Activated CD4-positive, alpha-beta memory T cell treated with anti-CD3 and anti-CD28 coated beads, Interleukin-2, amount 10 ng/mL, durations not matched to agents 7 days and 5 days (primary cell): ENCODE data around the gene VAV2. TPM values are rescaled to one million over a fixed set of nuclear protein-coding genes. Genes with fewer than 3 reads are reported as not detected.

Experiments used
- CTCF ChIA-PET: fragments of 350-600 bp; sonication (Branson Sonifier 250); formaldehyde crosslinking; loops from one replicate; lab custom pipeline; 2021; ENCODE audit warnings: antibody characterized with exemption, inconsistent platforms; lab: Charles Lee
- POLR2A ChIA-PET: fragments of 350-600 bp; sonication (Branson Sonifier 250); formaldehyde crosslinking; loops from one replicate; lab custom pipeline; 2021; ENCODE audit warnings: antibody characterized with exemption; lab: Charles Lee
- DNase-seq: peaks from one replicate; pipeline ENCODE4 v3.0.0-alpha.2; 2020
- H3K27ac Mint-ChIP-seq: one replicate; pipeline ENCODE4 v1.8.0; 2021; ENCODE audit warnings: mild to moderate bottlenecking, mixed read lengths
- H3K27me3 Mint-ChIP-seq: one replicate; pipeline ENCODE4 v1.8.0; 2021; ENCODE audit warnings: mixed read lengths
- H3K36me3 Mint-ChIP-seq: one replicate; pipeline ENCODE4 v1.8.0; 2021; ENCODE audit warnings: low read depth, mixed read lengths
- H3K4me1 Mint-ChIP-seq: one replicate; pipeline ENCODE4 v1.8.0; 2021; ENCODE audit warnings: mixed read lengths
- H3K4me3 Mint-ChIP-seq: one replicate; pipeline ENCODE4 v1.8.0; 2021; ENCODE audit warnings: mild to moderate bottlenecking, mixed read lengths
- H3K9me3 Mint-ChIP-seq: one replicate; pipeline ENCODE4 v1.8.0; 2021; ENCODE audit warnings: mixed read lengths
- total RNA-seq, 2 experiments: library from RNA; stranded (reverse); gene quantifications; one replicate each; pipeline ENCODE4 v1.2.3, GENCODE V29; 2021

Gene VAV2
- total RNA-seq, 2 experiments from 2014 or later, result 2.4 to 2.9 TPM

DNA sequence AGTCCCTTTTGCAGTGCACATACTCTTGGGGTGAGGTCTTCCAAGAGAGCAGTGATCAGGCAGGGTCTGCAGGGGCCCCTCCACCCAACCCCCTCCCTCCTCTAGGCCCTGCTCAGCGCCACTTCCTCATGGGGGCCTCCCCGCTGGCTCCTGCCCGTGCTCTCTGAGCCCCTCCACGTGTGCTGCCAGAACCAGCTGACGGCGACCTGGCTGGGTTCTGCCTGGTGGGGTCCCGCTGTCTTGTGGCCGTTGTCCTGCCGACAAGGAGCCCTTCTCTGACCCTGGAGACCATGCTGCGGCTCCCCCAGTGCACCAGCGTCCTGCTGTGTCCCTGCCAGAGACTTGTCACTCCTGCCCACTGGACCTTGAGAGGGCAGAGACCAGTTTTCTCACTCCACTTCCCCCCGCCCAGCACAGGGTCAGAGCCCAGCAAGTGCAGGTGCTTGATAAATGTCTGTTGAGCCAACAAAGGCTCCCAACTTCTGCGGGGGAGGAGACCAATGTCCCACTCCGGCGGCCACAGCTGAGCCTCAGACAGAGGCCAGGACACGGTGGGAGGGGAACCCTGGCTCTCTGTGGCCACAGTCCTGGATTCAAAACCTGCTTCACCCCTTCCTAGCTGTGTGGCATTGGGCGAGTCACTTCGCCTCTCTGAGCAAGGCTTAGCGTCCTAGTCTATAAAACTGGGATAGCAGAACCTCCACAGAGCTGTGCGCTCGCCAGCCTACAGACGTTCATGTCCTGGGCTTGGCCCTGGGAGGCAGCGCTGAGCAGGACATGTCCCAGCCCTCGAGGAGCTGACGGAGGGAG lies 278.8 kb downstream of the VAV2 start:
- no peak for DNase-seq
- Mint-ChIP-seq H3K4me3 (no peak overlapping the region), H3K27me3 (no peaks in the 10 kb centered on the region), H3K27ac (no peak overlapping the region), H3K9me3 (no peaks in the 10 kb centered on the region), H3K4me1 (no peaks in the 10 kb centered on the region), H3K36me3 (no peaks in the 10 kb centered on the region)
- CTCF ChIA-PET, result no interaction called here
- POLR2A ChIA-PET, result no interaction called here

DNA sequence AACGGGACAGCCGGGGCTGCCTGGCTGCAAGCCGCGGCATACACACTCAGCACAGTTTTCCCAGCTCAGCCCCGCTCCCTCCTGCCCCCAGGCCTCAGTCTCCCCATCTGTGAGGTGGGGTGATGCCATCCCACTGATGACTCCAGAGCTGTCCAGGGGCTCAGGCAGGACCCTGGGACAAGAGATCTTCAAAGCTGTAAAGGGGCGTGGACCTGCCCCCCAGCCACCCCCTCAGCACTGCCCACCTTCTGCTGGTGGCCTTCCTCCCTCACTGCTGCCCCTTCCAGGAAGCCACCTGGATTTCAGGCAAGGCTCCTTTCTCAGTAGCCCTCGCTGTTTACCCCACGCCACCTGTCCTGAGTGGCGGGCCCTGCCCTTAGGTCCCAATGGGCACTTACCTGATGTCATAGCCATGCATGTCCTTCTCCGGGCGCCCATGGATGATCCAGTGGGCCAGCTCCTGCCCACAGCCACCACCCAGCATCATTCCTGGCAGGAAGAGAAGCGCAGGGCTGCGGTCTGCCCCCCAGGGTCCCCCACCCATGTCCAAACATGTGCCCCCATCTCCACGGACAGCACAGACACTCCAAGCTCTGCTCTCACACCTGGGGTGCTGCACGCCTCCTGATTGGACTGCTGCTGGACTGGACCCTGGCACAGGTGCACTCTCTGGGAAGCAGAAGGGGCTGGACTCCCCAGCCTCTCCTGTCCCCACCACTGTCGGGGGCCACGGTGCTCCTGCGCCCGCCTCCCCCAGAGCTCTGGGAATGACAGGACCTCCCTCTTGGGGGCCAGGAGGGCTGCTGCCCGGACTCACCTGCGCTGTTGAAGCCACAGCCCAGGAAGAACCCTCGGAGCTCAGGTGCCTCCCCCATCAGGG lies 279.7 kb downstream of the VAV2 start:
- no peak overlapping the region for H3K27ac Mint-ChIP-seq
- no peaks in the 10 kb centered on the region for H3K4me1 Mint-ChIP-seq
- no peaks in the 10 kb centered on the region for H3K27me3 Mint-ChIP-seq
- no peaks in the 10 kb centered on the region for H3K36me3 Mint-ChIP-seq
- POLR2A ChIA-PET, result no interaction called here
- DNase-seq, result no peak
- CTCF ChIA-PET, result no interaction called here
- H3K4me3 Mint-ChIP-seq, result no peak overlapping the region
- H3K9me3 Mint-ChIP-seq, result no peaks in the 10 kb centered on the region

Other genes with a start within 250 kb of the VAV2 start
- gene BRD3OS, start 33.2 kb upstream of the VAV2 start, total RNA-seq, result 10 to 100 TPM in 1 of 2 experiments, 1 to 10 TPM in 1; 9.6 to 10.3 TPM
- 10 to 100 TPM; 26.0 to 29.3 TPM for gene BRD3, start 75.7 kb upstream of the VAV2 start, total RNA-seq
- gene WDR5, start 143.8 kb upstream of the VAV2 start, total RNA-seq, result 10 to 100 TPM; 32.1 to 32.7 TPM
- 10 to 100 TPM; 21.7 to 22.1 TPM for gene RNU6ATAC, start 172.2 kb upstream of the VAV2 start, total RNA-seq